NCI-H2081 (cell line): ENCODE results near the gene TXNRD1.
"Not testable (repeated sequence)": the region's sequence is repeated elsewhere in the genome, so short reads cannot be mapped to it uniquely, and the experiment has no call there.

ENCODE experiments used
- DNase-seq, 2 experiments: peaks; one replicate each; lab custom pipeline; 2025; lab: John Stamatoyannopoulos, UW

Gene TXNRD1

GRCh38 chr12:104304261-104305009 lies 88.9 kb downstream of the TXNRD1 start:
- DNase-seq, result no peak

- no peak for DNase-seq
Measured at GRCh38 chr12:104305349-104305748, 89.8 kb downstream of the TXNRD1 start.

- DNase-seq, result no peak
Measured at GRCh38 chr12:104306376-104306775, 90.8 kb downstream of the TXNRD1 start.

GRCh38 chr12:104306943-104307654 lies 91.5 kb downstream of the TXNRD1 start:
- DNase-seq, result no peak

GRCh38 chr12:104307655-104308000 lies 92.0 kb downstream of the TXNRD1 start:
- DNase-seq, result no peak

- peak in 1 of 2 experiments; percentile 70 for DNase-seq
Measured at GRCh38 chr12:104309446-104309993, 93.9 kb downstream of the TXNRD1 start.

- DNase-seq, result no peak
Measured at GRCh38 chr12:104310751-104311633, 95.4 kb downstream of the TXNRD1 start.

- DNase-seq, result no peak
Measured at GRCh38 chr12:104312202-104312601, 96.6 kb downstream of the TXNRD1 start.

GRCh38 chr12:104312654-104313053 lies 97.1 kb downstream of the TXNRD1 start:
- DNase-seq, result no peak

- no peak for DNase-seq
Measured at GRCh38 chr12:104313568-104314241, 98.1 kb downstream of the TXNRD1 start.

- DNase-seq, result no peak
Measured at GRCh38 chr12:104314242-104314614, 98.6 kb downstream of the TXNRD1 start.

- no peak for DNase-seq
Measured at GRCh38 chr12:104315326-104316224, 100.0 kb downstream of the TXNRD1 start.

GRCh38 chr12:104316936-104317335 lies 101.4 kb downstream of the TXNRD1 start:
- DNase-seq, result no peak

- no peak for DNase-seq
Measured at GRCh38 chr12:104317538-104318210, 102.1 kb downstream of the TXNRD1 start.

- no peak for DNase-seq
Measured at GRCh38 chr12:104319028-104319427, 103.4 kb downstream of the TXNRD1 start.

GRCh38 chr12:104319918-104320626 lies 104.5 kb downstream of the TXNRD1 start:
- DNase-seq, result no peak

GRCh38 chr12:104320627-104321024 lies 105.0 kb downstream of the TXNRD1 start:
- DNase-seq, result no peak

GRCh38 chr12:104321949-104322348 lies 106.4 kb downstream of the TXNRD1 start:
- no peak for DNase-seq

GRCh38 chr12:104322533-104322932 lies 107.0 kb downstream of the TXNRD1 start:
- not testable (repeated sequence) for DNase-seq
